GM19452 (cell line): ENCODE results near the gene SERBP1.

Experiments
- ATAC-seq: cut with Tn5 transposase; IDR thresholded peaks from one replicate; pipeline ENCODE4 v1.9.1; 2021; ENCODE audit not compliant: unreplicated experiment

The SERBP1 gene

DNA sequence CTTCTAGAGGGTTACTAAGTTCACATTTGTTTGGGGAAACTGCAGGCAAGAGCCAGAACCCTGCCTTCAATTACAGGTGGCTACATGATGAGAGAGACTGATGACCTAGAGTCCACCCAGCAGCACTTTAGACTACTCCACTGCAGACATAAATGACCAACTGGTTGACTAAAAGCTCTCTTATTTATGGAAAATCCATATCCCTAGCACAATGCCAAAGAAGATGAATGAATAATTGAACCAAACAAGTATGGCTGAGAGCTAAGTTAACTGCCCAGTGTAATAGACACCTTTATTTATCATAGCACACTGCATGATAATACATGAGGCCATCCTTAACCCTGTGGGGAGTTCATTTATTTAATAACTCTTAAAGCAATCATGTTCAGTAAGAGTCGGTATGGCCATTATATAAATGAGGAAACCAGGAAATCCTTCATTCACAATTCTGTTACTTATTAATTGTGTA, 62.1 kb downstream of the SERBP1 start:
- no peak for ATAC-seq

DNA sequence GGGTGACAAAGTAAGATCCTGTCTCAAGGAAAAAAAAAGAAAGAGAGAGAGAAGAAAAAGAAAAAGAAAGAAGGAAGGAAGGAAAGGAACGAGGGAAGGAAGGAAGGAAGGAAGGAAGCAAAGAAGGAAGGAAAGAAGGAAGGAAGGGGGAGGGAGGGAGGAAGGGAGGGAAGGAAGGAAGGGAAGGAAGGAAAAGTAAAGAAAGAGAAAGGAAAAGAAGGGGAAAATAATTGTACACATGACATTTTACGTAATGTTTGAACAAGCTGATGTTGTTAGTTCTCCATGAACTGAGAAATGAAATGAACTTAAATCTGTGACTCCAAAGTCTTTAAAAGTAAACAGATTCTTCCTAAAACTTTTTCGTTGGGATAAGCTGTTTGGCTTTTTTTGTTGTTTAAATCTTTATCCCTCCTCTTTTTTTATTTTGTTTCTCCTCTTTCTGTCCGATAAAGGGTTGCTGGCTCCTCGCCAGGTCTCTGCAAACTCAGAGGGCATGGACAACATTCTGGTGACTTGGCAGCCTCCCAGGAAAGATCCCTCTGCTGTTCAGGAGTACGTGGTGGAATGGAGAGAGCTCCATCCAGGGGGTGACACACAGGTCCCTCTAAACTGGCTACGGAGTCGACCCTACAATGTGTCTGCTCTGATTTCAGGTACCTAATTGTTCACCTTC, 62.7 kb downstream of the SERBP1 start:
- ATAC-seq = no peak

DNA sequence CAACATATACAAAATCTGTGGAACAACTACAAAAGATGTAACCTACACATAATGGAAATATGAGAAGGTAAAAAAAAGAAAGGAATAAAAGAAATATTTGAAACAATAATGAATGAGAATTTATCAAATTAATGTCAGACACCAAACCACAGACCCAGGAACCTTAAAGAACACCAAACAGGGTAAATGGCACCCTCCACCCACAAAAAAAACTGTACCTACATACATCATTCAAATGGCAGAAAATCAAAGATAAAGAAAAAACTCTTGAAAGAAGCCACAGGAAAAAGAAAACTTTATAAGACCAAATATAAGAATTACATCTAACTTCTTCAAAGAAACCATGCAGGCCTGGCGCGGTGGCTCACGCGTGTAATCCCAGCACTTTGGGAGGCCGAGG, 68.6 kb downstream of the SERBP1 start:
- ATAC-seq = no peak

DNA sequence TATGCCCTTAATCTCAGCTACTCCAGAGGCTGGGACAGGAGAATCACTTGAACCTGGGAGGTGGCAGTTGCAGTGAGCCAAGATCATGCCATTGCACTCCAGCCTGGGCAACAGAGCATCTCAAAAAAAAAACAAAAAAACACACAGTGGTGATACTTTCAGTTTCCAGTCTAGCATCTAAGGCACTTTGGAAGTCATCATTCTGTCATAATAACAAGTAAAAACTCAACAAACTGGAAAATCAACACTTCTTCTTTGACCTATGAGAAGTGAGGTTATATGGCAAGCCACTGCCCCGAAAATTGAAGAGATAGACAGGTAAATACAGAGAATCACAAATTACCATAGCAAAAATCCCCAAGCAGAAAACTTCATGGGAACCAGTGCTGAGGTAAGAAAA, 70.6 kb downstream of the SERBP1 start:
- no peak for ATAC-seq
